ENCODE results near the gene IRF8.

GRCh38 chr16:85908889-85909589 lies 10.1 kb downstream of the IRF8 start:
- TF ChIP-seq, protein P1, sequence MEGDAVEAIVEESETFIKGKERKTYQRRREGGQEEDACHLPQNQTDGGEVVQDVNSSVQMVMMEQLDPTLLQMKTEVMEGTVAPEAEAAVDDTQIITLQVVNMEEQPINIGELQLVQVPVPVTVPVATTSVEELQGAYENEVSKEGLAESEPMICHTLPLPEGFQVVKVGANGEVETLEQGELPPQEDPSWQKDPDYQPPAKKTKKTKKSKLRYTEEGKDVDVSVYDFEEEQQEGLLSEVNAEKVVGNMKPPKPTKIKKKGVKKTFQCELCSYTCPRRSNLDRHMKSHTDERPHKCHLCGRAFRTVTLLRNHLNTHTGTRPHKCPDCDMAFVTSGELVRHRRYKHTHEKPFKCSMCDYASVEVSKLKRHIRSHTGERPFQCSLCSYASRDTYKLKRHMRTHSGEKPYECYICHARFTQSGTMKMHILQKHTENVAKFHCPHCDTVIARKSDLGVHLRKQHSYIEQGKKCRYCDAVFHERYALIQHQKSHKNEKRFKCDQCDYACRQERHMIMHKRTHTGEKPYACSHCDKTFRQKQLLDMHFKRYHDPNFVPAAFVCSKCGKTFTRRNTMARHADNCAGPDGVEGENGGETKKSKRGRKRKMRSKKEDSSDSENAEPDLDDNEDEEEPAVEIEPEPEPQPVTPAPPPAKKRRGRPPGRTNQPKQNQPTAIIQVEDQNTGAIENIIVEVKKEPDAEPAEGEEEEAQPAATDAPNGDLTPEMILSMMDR (IDR thresholded peaks at IDR 0.05), result no peak
- no peak for TF ChIP-seq POLR2A (IDR thresholded peaks at IDR 0.05)
